AG04450 (cell line): ENCODE results near the gene EEF1AKMT1. TPM values are rescaled to one million over a fixed set of nuclear protein-coding genes. Genes with fewer than 3 reads are reported as not detected.
A peak's percentile ranks its signal among the peaks of the same experiment; 100 is the strongest.

ENCODE experiments used
- CTCF ChIA-PET: fragments of 300-600, 350-600 bp; formaldehyde crosslinking; extraction: SDS; loops from one replicate; lab custom pipeline; 2022; ENCODE audit warnings: antibody characterized with exemption, inconsistent platforms; lab: Charles Lee
- POLR2A ChIA-PET: fragments of 350-600 bp; formaldehyde crosslinking; extraction: SDS; loops from one replicate; lab custom pipeline; 2021; ENCODE audit warnings: antibody characterized with exemption, inconsistent platforms; lab: Yijun Ruan, JAX
- DNase-seq: peaks from one replicate; pipeline ENCODE4 v3.0.0-alpha.2; 2011; ENCODE audit warnings: low read depth, low spot score
- H3K27ac ChIP-seq: one replicate; pipeline ENCODE4 v1.5.1; 2012; ENCODE audit warnings: low read depth, low read length, control low read depth
- H3K27me3 ChIP-seq: one replicate; pipeline ENCODE4 v1.6.0; 2012; ENCODE audit warnings: low read length; ENCODE audit not compliant: control insufficient read depth, insufficient read depth
- H3K4me3 ChIP-seq: 2 replicates; pipeline ENCODE4 v1.5.1; 2011; ENCODE audit warnings: mild to moderate bottlenecking, low read depth, low read length, control low read depth
- H3K9me3 ChIP-seq: 2 replicates; pipeline ENCODE4 v1.5.1; 2012; ENCODE audit warnings: low read length; ENCODE audit not compliant: control insufficient read depth, insufficient read depth
- CTCF ChIP-seq: IDR thresholded peaks from 2 replicates; pipeline ENCODE4 v1.5.1; 2011; ENCODE audit warnings: low read depth, low read length, control low read depth, inconsistent platforms
- polyA plus RNA-seq: library from polyadenylated mRNA; depleted of rRNA; stranded (reverse); fragments of >200 nt; gene quantifications from 2 replicates; pipeline ENCODE4 v1.2.3, GENCODE V29; 2011

EEF1AKMT1 gene
- polyA plus RNA-seq, 1 experiment, result 19.5 TPM

- Histone ChIP-seq H3K4me3 (peak overlapping the region; percentile 75), H3K27ac (no peak overlapping the region), H3K9me3 (no peaks in the 10 kb centered on the region; the same call in 1 of the 2 replicates), H3K27me3 (no peaks in the 10 kb centered on the region)
- DNase-seq, result no peak
- CTCF ChIA-PET, result interaction anchor here (0.9 to 2.1 kb wide), 10 partner anchors 10 to 220 kb away, joined by 3 to 8 read pairs (median 4); no protein-coding TSS in a partner anchor
- POLR2A ChIA-PET, result interaction anchor here (1.0 kb wide), 1 partner anchor 136 kb away, joined by 3 read pairs; no protein-coding TSS in a partner anchor
- TF ChIP-seq CTCF, result no peak
These were observed 69.2 kb downstream of the EEF1AKMT1 start for GRCh38 chr13:20704459-20705069.

- TF ChIP-seq CTCF, result peak; percentile 56
- Histone ChIP-seq H3K27ac (no peak overlapping the region), H3K27me3 (no peaks in the 10 kb centered on the region), H3K4me3 (peak overlapping the region; percentile 75), H3K9me3 (no peaks in the 10 kb centered on the region; the same call in 1 of the 2 replicates)
- POLR2A ChIA-PET, result interaction anchor here (1.0 kb wide), 1 partner anchor 136 kb away, joined by 3 read pairs; no protein-coding TSS in a partner anchor
- CTCF ChIA-PET, result interaction anchor here (0.7 to 2.1 kb wide), 14 partner anchors 10 to 1245 kb away, joined by 3 to 8 read pairs (median 4); no protein-coding TSS in a partner anchor
- peak; percentile 45 for DNase-seq
These were observed 69.8 kb downstream of the EEF1AKMT1 start for GRCh38 chr13:20703780-20704458.

- Histone ChIP-seq H3K27me3 (no peaks in the 10 kb centered on the region), H3K27ac (no peak within 1 kb of the TSS), H3K9me3 (no peaks in the 10 kb centered on the region; the same call in 1 of the 2 replicates), H3K4me3 (peak within 1 kb of the TSS; percentile 75)
- ChIA-PET POLR2A (interaction anchor here (1.0 kb wide), 1 partner anchor 135 kb away, joined by 3 read pairs; no protein-coding TSS in a partner anchor), CTCF (interaction anchor here (0.7 to 2.1 kb wide), 19 partner anchors 9 to 1245 kb away, joined by 3 to 8 read pairs (median 4); no protein-coding TSS in a partner anchor)
- TF ChIP-seq CTCF, result no peak
- DNase-seq, result no peak
These were observed 70.6 kb downstream of the EEF1AKMT1 start, which contains the start of gene IL17D for GRCh38 chr13:20702915-20703779. IL17D (plus strand) TSS chr13:20703699; CDS start chr13:20704002, 303 bp downstream.

- DNase-seq, result no peak
- CTCF ChIA-PET, result interaction anchor here (0.7 to 1.9 kb wide), 6 partner anchors 9 to 129 kb away, joined by 3 to 6 read pairs (median 4); no protein-coding TSS in a partner anchor
- Histone ChIP-seq H3K9me3 (no peaks in the 10 kb centered on the region; the same call in 1 of the 2 replicates), H3K27me3 (no peaks in the 10 kb centered on the region), H3K27ac (no peak overlapping the region), H3K4me3 (peak overlapping the region; percentile 75)
- POLR2A ChIA-PET, result no interaction called here
- no peak for TF ChIP-seq CTCF
These were observed 71.2 kb downstream of the EEF1AKMT1 start for GRCh38 chr13:20702530-20702914.
